Activated T-cell treated with anti-CD3 and anti-CD28 coated beads for 48 hours (primary cell): ENCODE data around the gene B2M.
"Not testable (repeated sequence)": the region's sequence is repeated elsewhere in the genome, so short reads cannot be mapped to it uniquely, and the experiment has no call there.

ENCODE experiments used
- DNase-seq: peaks from one replicate; pipeline ENCODE4 v3.0.0-alpha.2; 2020; ENCODE audit warnings: low read depth

B2M gene

DNA sequence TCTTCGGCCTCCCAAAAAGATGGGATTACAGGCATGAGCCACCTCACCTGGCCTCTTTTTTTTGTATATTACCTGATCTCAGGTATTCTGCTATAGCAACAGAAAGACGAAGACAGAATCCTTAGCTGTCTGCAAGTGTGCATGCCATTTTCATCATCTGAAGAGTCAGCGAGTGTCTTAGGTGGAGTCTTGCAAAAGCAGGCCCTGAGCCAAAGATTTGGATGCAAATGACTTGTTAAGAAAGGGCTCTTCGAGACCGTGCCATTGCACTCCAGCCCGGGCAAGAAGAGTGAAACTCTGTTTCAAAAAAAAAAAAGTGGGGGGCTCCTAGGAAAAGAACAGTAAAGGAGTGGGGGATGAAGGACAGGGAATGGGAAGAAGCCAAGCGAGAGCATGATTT, 14.8 kb downstream of the B2M start:
- DNase-seq = no peak

- DNase-seq = peak; percentile 45
These were observed 15.5 kb downstream of the B2M start for GRCh38 chr15:44726568-44727484.

DNA sequence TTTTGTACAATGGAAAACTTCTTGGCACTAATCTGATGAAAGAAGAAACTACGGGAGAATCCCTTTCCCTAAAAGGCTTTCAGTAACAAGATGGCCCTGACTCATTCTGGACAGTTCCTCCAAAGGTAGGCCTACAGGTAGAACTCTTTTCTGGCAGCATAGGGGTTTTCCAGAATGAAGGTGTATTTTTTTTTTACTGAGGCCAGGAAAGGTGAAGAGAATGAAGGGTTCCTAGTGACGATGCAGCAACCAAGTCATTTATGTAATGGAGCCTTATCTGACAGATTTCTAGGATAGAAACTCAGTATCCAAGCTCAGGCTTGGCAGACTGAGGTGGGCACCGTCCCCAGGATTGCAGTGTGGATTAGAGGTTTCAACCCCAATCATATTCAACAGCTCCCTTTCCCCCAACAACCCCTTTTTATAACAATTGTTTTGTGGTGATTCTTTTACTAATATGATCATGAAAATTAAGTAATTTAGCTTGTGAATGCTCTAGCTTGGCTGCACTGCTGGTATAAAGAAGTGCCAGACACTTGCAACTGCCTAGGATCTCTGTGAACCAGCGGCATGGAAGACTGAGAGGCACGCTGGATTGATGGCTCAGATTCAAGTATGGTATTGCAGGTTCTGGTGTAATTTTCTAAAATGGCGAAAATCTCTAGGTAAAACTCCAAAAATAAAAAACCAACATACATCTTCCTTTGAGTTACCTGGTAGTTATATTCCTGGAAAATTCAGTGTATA, 16.3 kb downstream of the B2M start:
- DNase-seq = no peak

GRCh38 chr15:44728232-44728575, 16.9 kb downstream of the B2M start:
- not testable (repeated sequence) for DNase-seq

DNA sequence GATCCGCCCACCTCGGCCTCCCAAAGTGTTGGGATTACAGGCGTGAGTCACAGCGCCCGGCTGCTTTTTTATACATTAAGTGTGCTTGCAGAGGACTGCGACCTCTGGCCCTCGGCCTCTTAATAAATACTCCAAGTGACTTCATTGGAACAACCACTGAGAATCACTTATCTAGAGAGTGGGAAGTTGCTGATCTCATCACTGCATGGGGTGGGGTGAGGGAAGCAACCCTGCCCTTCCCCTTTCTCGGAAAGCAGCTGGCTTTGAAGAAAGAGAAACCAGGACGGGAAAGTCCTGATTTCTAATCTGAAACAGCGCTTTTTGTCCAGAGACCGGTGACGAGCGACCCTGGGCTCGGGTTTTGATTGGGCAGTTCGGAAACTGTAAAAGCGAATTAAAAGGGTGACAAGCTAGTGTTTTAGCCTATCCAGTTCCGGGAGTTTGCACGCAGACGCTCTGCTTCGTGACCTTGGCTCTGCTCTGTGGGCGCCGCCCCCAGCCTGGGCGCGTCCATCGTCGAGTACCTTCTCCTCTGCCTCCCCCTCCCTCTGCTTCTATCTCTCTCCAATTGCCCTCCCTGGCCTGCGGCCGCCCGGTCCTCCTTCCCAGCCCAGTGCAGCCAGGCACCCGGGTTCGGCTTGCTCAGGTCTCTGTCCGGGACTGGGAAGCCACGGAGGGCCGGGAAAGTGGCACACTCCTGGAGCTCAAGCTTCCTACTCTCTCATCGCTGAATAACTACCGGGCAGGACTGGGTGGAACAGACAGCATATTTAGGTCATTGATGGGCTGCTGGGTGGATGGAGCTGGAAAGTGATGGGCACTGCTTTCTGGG, 17.5 kb downstream of the B2M start:
- peak; percentile 89 for DNase-seq

DNA sequence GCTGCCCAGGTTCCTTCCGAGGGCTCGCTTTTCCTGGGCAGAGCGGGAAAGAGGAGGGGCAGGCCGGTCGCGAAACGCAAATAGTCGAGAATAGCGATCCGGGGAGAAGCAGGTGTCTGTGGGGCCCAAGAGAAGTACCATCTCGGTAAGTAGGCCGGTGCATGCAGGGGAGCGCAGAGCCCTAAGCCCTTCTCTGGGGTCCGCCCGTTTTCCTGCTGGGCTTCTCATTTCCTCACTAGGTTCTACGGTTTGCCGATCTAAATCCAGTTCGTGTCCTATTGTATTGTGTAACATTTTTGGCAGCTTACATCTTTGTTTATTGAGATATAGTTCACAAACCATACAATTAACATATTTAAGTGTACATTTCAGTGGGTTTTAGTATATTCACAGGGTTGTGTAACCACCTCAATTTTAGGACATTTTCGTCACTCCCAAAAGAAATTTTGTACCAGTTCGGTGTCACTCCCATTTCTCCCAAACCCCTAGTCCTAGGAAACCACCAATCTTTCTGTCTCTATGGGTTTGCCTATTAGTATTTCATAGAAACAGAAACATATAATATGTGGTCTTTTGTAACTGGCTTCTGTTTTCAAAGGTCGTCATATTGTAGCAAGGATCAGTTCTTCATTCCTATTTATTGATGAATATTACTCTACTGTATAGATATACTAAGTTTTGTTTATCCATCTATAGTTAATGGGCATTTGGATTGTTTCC, 18.3 kb downstream of the B2M start:
- no peak for DNase-seq

DNA sequence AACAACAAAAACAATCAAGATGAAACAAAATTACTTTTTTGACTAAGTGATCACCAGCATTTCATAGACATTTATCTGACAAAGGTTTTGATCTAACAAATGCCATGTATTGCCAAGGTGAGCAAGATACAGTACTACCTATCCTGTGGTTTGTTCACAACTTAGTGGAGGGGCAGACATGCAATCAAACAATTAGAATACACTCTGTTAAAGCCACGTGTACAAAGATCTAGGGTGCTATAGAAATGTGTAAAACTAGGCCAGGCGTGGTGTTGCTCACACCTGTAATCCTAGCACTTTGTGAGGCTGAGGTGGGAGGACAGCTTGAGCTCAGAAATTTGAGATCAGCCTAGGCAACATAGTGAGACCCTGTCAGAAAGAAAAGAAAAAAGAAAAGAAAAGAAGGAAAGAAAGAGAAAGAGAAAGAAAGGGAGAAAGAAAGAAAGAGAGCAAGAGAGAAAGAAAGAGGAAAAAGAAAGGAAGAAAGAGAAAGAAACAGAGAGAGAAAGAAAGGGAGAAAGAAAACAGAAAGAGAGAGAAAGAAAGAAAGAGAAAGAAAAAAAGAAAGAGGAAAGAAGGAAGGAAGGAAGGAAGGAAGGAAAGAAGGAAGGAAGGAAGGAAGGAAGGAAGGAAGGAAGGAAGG, 23.6 kb downstream of the B2M start:
- no peak for DNase-seq

- DNase-seq = peak; percentile 55
These were observed 24.3 kb downstream of the B2M start for GRCh38 chr15:44735482-44736180.

DNA sequence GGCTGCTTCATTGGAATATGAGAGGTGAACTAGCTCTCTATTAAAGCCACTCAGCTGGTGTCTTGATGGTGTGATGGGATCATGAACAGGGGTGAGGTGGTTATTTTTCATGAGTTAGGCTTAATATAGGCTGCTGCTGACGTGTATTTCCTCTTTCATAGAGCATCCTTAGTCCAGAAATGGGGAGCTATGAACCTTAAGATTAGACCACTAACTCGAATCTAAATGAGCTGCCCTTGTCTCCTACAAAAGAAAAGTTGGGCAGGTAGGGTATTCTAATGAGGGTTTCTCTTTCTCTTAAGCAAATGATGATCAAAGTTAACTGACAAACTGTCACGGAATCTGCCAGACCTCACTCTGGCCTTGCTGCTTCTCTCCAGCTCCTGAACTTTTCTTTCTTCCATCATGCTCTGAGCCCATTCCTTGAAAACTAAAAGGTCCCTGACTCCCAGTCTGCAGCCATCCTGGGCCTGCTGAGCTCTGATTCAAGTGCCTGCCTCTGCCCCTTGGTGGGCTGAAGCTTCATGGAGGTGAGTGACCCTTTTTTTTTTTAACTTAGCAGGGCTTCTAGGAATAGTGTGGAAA, 25.0 kb downstream of the B2M start, which contains the start of gene TRIM69:
TRIM69 (plus strand) TSS at position 348 of the 585 bp plus-strand sequence; CDS start at position 525, 177 bp downstream.
- DNase-seq = no peak

- no peak for DNase-seq
These were observed 27.1 kb downstream of the B2M start for GRCh38 chr15:44738340-44738984.

DNA sequence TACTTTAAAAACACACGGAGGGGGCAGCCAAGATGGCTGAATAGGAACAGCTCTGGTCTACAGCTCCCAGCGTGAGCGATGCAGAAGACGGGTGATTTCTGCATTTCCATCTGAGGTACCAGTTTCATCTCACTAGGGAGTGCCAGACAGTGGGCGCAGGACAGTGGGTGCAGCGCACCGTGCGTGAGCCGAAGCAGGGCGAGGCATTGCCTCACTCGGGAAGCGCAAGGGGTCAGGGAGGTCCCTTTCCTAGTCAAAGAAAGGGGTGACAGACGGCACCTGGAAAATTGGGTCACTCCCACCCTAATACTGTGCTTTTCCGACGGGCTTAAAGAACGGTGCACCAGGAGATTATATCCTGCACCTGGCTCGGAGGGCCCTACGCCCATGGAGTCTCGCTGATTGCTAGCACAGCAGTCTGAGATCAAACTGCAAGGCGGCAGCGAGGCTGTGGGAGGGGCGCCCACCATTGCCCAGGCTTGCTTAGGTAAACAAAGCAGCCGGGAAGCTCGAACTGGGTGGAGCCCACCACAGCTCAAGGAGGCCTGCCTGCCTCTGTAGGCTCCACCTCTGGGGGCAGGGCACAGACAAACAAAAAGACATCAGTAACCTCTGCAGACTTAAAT, 28.0 kb downstream of the B2M start:
- not testable (repeated sequence) for DNase-seq

- DNase-seq = not testable (repeated sequence)
These were observed 32.1 kb downstream of the B2M start for GRCh38 chr15:44743454-44743853.

- DNase-seq = no peak
These were observed 42.0 kb downstream of the B2M start for GRCh38 chr15:44753345-44753744.

- DNase-seq = no peak
These were observed 51.9 kb downstream of the B2M start for GRCh38 chr15:44763187-44763586.

DNA sequence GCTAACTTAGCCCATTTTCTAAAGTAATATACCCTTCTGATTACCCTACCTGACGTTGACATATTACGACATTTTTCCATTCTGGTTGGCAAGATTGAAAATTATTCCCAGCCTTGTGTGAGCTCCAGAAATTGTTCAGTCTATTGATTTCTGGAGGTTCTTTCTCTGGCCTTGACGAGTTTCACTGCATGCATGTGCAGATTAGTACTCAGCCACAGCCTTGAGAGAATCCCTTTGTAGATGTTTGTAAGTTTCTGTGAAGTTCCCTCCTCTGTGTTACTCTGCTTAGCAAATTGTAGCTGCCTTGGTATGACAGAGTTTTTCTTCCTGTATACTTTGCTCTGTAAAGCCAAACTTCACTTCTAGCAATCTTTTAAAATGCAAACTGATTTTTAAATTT, 52.5 kb downstream of the B2M start:
- no peak for DNase-seq

GRCh38 chr15:44765036-44765435, 53.7 kb downstream of the B2M start:
- DNase-seq = no peak
